ENCODE data around the gene ALX3.

The ALX3 gene

DNA sequence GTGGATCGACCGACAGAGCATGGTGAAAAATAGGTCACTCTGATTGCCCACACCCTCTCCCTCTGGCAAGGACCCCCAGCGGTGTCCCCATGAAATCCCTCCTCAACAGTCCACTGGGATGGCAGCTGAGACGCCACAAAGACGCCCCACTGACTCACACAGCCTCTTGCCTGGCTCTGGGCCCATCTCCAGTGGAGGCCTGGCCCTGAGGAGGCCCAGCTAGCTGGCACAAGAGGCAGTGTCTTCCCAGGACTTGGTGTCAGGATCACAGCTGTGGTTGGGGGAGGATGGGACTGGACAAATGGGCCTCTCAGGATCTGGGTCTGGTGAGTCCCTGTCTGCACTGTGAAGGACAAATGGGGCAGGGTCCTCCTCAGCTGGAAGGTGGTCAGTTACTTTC lies 4.6 kb downstream of the ALX3 start:
- no peak for DNase-seq (ENCODE audit: low read depth in 2 of 2)

- no peak for DNase-seq (ENCODE audit: low read depth in 2 of 2)
Observed at GRCh38 chr1:110064576-110065337, 5.7 kb downstream of the ALX3 start.

DNA sequence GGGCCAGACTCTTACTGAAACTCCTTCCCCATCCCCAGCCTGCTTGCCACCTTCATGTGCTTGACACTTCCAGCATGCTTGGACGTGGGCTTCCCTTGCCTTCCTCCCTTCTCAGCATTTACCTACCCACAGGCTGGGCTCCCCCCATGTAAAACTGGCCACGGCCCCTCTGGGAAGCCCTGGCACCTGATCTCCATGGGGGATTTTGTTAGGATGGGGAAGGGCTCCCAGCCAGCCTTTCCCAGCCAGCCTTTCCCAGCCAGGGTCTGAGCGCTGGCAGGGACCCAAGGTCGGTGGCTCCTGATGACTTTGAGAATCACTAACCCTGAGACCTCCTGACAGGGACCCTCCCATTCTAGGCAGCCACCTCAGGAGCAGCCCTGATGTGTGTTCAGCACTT lies 6.7 kb downstream of the ALX3 start:
- no peak for DNase-seq (ENCODE audit: low read depth in 2 of 2)

GRCh38 chr1:110062612-110063011 lies 7.9 kb downstream of the ALX3 start:
- no peak for DNase-seq (ENCODE audit: low read depth in 2 of 2)

DNA sequence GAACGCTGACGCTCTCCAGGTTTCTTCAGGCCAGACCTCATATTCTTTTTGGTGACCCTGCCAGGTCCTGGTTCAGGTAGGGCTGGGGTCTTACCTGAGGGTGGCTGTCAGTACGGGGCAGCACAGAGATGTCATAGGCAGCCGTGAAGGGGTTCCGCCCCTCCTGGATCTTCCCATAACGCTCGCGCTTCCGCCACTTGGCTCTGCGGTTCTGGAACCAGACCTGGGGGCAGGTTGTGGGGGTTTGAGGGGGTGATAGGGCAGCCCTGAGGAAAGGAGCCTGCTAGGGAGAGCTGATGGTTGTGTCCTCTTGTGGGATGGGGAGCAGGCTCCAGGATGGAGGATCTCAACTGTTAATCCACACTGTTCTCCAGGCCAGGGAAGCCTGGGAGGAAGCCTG lies 9.1 kb downstream of the ALX3 start:
- DNase-seq (ENCODE audit: low read depth in 2 of 2), result no peak

GRCh38 chr1:110060662-110061060 lies 9.8 kb downstream of the ALX3 start:
- no peak for DNase-seq (ENCODE audit: low read depth in 2 of 2)

DNA sequence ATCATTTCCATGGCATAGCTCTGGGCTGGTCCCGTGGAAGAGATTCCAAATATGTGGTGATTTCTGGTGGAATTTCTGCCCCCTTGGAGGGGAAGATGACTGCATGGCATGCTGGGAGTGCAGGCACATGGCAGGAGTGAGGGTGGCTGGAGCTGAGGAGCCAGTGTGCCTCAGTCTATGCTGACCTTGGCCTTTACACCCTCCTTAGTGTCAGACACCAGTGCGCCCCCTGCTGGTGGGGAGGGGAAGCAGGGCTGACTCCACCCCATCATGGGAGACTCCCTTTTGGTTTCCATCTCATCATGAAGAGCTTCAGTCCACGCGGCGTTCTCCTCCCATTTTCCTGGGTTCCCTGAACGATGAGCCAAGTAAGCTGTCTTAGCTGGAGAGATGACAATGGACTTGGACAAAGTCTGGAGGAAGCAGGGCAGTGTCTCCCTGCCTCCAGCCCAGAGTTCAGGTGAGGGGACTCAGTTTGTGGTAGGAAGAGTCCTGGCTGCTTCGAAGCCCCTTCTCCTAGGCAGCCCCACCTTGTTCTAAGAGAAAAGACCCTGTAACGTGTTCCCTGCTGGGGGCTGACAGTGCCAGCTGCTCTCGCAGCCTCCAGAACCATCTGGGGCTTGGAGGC lies 10.3 kb downstream of the ALX3 start:
- peak; percentile 28 to 37 for DNase-seq (ENCODE audit: low read depth in 2 of 2)

DNA sequence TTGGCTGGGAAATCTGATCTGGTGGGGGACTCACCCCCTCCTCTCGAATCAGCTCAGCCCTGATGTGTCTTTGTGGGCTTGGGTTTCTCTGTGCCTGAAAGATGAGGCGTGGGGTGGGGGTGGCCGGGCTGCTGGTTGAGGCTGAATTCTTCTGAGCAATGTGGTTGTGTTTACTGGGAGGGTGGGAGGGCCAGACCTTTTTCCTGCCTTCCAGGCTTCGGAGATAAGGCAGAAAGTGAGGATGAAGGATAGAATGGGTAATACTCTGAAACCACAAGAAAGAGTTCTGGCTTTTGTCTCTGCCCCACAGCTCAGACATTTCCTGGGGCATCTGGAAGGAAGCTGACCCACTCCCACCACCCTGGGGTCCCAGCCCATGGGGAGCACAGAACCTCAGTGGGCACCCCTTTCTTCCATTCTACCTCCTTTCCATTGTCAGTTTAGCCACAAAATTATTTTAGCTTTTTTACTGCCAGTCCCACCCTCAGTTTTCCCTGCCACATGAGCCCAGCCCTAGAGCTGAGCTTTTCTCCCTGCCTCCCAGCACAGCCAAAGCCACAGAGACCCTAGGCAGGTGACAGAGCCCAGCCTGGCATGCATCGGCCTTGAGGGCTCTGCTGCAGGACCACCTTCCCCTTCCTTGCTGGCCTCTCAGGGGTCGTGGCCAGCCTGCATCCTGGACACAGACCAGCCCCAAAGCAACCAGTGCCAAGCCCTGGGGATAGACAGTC lies 11.2 kb downstream of the ALX3 start:
- no peak for DNase-seq (ENCODE audit: low read depth in 2 of 2)

- no peak for DNase-seq (ENCODE audit: low read depth in 2 of 2)
Observed at GRCh38 chr1:110058591-110058990, 11.9 kb downstream of the ALX3 start.

- DNase-seq (ENCODE audit: low read depth in 2 of 2), result no peak
Observed at GRCh38 chr1:110057963-110058518, 12.4 kb downstream of the ALX3 start.

DNA sequence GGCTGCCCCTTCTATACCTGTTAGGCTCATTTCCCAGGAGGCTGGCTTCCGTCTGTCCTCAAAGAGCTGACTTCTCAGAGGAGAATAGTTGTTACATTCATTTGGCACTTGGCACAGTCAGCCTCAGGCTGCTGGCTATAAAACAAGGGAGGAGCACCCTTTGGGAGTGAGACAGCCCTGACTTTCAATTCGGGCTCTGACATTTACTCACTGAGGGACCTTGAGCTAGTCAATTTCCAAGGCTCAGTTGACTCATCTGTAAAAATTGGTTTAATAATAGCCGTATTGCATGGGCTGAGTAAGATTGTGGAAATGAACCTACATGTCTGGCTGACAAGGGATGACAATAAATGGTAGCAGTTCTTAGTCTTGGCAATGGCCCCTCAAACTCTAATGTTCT lies 13.7 kb downstream of the ALX3 start:
- DNase-seq (ENCODE audit: low read depth in 2 of 2), result no peak

- DNase-seq (ENCODE audit: low read depth in 2 of 2), result no peak
Observed at GRCh38 chr1:110056285-110056683, 14.2 kb downstream of the ALX3 start.

- DNase-seq (ENCODE audit: low read depth in 2 of 2), result no peak
Observed at GRCh38 chr1:110055493-110056284, 14.8 kb downstream of the ALX3 start.

- DNase-seq (ENCODE audit: low read depth in 2 of 2), result peak in 1 of 2 donors; percentile 30
Observed at GRCh38 chr1:110053552-110054428, 16.7 kb downstream of the ALX3 start.

GRCh38 chr1:110051262-110051648 lies 19.2 kb downstream of the ALX3 start:
- DNase-seq (ENCODE audit: low read depth in 2 of 2), result no peak

GRCh38 chr1:110050602-110051261 lies 19.7 kb downstream of the ALX3 start:
- no peak for DNase-seq (ENCODE audit: low read depth in 2 of 2)

- DNase-seq (ENCODE audit: low read depth in 2 of 2), result no peak
Observed at GRCh38 chr1:110049801-110050601, 20.5 kb downstream of the ALX3 start.

DNA sequence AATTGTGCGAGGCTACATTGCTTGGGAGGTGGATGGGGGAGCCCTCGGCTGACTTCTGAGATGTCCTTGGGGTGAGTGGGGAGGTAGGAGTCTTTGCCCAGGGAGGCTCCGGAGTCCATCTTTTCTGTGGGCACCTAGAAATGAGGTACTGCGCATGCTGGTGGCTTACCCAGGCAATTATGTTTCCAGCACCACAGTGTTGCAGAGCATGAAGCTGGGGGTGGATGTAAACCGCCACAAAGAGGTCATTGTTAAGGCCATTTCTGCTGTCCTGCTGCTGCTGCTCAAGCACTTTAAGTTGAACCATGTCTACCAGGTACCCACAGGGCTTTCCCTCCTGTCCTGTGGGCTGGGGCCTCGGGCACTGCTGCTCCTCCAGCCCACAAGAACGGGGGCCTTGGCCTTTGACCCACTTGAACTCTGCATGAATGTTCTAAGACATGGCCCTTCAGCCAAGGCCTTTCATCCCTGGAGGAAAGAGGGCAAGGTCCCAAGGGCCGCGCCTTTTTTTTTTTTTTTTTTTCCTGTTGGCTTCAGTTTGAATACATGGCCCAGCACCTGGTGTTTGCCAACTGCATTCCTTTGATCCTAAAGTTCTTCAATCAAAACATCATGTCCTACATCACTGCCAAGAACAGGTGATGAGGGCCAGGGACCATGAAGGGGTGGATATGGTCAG lies 21.4 kb downstream of the ALX3 start:
- no peak for DNase-seq (ENCODE audit: low read depth in 2 of 2)

DNA sequence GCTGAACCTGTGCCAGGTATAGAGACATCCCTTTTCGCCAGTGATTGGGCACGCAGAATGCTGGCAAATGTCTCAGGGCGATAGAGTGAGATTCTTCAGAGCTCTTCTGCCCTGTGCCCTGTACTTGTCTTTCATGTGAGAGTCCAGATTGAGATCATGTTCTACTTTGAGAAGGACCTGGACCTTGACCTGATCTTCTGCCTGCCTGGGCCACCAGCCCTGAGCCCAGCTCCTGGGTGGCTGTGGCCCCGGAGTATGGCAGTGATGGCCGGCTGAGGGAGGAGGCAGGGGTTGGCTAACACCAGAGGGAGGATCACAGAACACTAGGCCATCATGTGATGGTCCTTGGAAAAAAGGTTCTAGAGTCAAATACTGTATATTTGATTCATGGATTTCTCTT lies 22.2 kb downstream of the ALX3 start:
- DNase-seq (ENCODE audit: low read depth in 2 of 2), result no peak
